ENCODE data around the gene PIEZO2. TPM values are rescaled to one million over a fixed set of nuclear protein-coding genes. Genes with fewer than 3 reads are reported as not detected.

PIEZO2 gene
- total RNA-seq, 6 donors from 2014 or later = 6.5 to 37.7 (median 7.8) TPM

- Histone ChIP-seq H3K9me3 (no peaks in the 10 kb centered on the region), H3K27ac (no peak overlapping the region), H3K4me3 (no peak overlapping the region), H3K27me3 (no peaks in the 10 kb centered on the region), H3K36me3 (no peaks in the 10 kb centered on the region), H3K4me1 (no peaks in the 10 kb centered on the region)
- ATAC-seq (ENCODE audit: low FRiP score in 2 of 2) (no peak), DNase-seq (no peak)
- no peak for TF ChIP-seq CTCF (IDR thresholded peaks at IDR 0.05)
- no peak for TF ChIP-seq POLR2AphosphoS5 (IDR thresholded peaks at IDR 0.05)
- TF ChIP-seq EP300 (IDR thresholded peaks at IDR 0.05) = no peak
- TF ChIP-seq POLR2A (IDR thresholded peaks at IDR 0.05) = no peak
- WGBS, 2 donors = 80 to 88% methylated on average over 4 of the region's 4 CpGs
Measured at GRCh38 chr18:10671441-10671840, 477.9 kb downstream of the PIEZO2 start.

- Histone ChIP-seq H3K36me3 (no peaks in the 10 kb centered on the region), H3K9me3 (no peaks in the 10 kb centered on the region), H3K4me3 (no peak overlapping the region), H3K4me1 (no peaks in the 10 kb centered on the region), H3K27ac (no peak overlapping the region), H3K27me3 (no peaks in the 10 kb centered on the region)
- ATAC-seq (ENCODE audit: low FRiP score in 2 of 2) = no peak
- WGBS, 2 donors = 85 to 91% methylated on average over 5 of the region's 5 CpGs
- TF ChIP-seq CTCF (IDR thresholded peaks at IDR 0.05) = no peak
- TF ChIP-seq POLR2A (IDR thresholded peaks at IDR 0.05) = no peak
- TF ChIP-seq EP300 (IDR thresholded peaks at IDR 0.05) = no peak
- no peak for TF ChIP-seq POLR2AphosphoS5 (IDR thresholded peaks at IDR 0.05)
- DNase-seq = no peak
Measured at GRCh38 chr18:10670856-10671255, 478.5 kb downstream of the PIEZO2 start.

- H3K9me3 ChIP-seq = no peaks in the 10 kb centered on the region
- no peaks in the 10 kb centered on the region for H3K27me3 ChIP-seq
- no peak for DNase-seq
- no peaks in the 10 kb centered on the region for H3K4me1 ChIP-seq
- no peak overlapping the region for H3K4me3 ChIP-seq
- 68% methylated on average over 7 of the region's 7 CpGs for WGBS, 2 donors
- no peak for TF ChIP-seq POLR2A (IDR thresholded peaks at IDR 0.05)
- TF ChIP-seq EP300 (IDR thresholded peaks at IDR 0.05) = no peak
- no peak for TF ChIP-seq POLR2AphosphoS5 (IDR thresholded peaks at IDR 0.05)
- TF ChIP-seq CTCF (IDR thresholded peaks at IDR 0.05) = no peak
- no peak for ATAC-seq (ENCODE audit: low FRiP score in 2 of 2)
- H3K27ac ChIP-seq = no peak overlapping the region
- no peaks in the 10 kb centered on the region for H3K36me3 ChIP-seq
Measured at GRCh38 chr18:10669441-10670100, 479.8 kb downstream of the PIEZO2 start.

GRCh38 chr18:10663750-10664149, 485.6 kb downstream of the PIEZO2 start:
- ATAC-seq (ENCODE audit: low FRiP score in 2 of 2) (no peak), DNase-seq (no peak)
- Histone ChIP-seq H3K36me3 (no peaks in the 10 kb centered on the region), H3K27me3 (no peaks in the 10 kb centered on the region), H3K4me3 (no peak overlapping the region), H3K4me1 (no peaks in the 10 kb centered on the region), H3K27ac (no peak overlapping the region), H3K9me3 (no peaks in the 10 kb centered on the region)
- no peak for TF ChIP-seq EP300 (IDR thresholded peaks at IDR 0.05)
- TF ChIP-seq CTCF (IDR thresholded peaks at IDR 0.05) = no peak
- no peak for TF ChIP-seq POLR2AphosphoS5 (IDR thresholded peaks at IDR 0.05)
- TF ChIP-seq POLR2A (IDR thresholded peaks at IDR 0.05) = no peak
- WGBS, 2 donors = 74 to 77% methylated on average over 9 of the region's 9 CpGs

- ATAC-seq (ENCODE audit: low FRiP score in 2 of 2) = peak in 1 of 2 donors; percentile 76
- TF ChIP-seq EP300 (IDR thresholded peaks at IDR 0.05) = no peak
- TF ChIP-seq POLR2AphosphoS5 (IDR thresholded peaks at IDR 0.05) = no peak
- TF ChIP-seq CTCF (IDR thresholded peaks at IDR 0.05) = no peak
- no peak for TF ChIP-seq POLR2A (IDR thresholded peaks at IDR 0.05)
- no peaks in the 10 kb centered on the region for H3K27me3 ChIP-seq
- 93 to 95% methylated on average over 2 of the region's 2 CpGs for WGBS, 2 donors
- no peaks in the 10 kb centered on the region for H3K4me1 ChIP-seq
- no peak for DNase-seq
- H3K4me3 ChIP-seq = no peak overlapping the region
- H3K27ac ChIP-seq = no peak overlapping the region
- no peaks in the 10 kb centered on the region for H3K36me3 ChIP-seq
- H3K9me3 ChIP-seq = no peaks in the 10 kb centered on the region
Measured at GRCh38 chr18:10661317-10661716, 488.1 kb downstream of the PIEZO2 start.

All from upper lobe of left lung (tissue), 6 donors.